Measurements from ENCODE around the gene MAST4. TPM values are rescaled to one million over a fixed set of nuclear protein-coding genes. Genes with fewer than 3 reads are reported as not detected.

MAST4 gene
- total and polyA plus RNA-seq, 2 of the 8 experiments (the other 6 are each of a cell fraction or from before 2014, with no cell fraction given): 1.5 to 2.6 TPM

GRCh38 chr5:67160985-67161384, 564.8 kb downstream of the MAST4 start (continued):
- no peak for TF ChIP-seq CHD7 (IDR thresholded peaks at IDR 0.05; ENCODE audit: insufficient replicate concordance, low read length)

Measured in H1 (cell line).